Ecto neural progenitor cell (in vitro differentiated cells): ENCODE results near the gene CDH23.

Experiments used
- DNase-seq: peaks from one replicate; pipeline ENCODE4 v3.0.0-alpha.2; 2018; ENCODE audit warnings: low spot score

The CDH23 gene

DNA sequence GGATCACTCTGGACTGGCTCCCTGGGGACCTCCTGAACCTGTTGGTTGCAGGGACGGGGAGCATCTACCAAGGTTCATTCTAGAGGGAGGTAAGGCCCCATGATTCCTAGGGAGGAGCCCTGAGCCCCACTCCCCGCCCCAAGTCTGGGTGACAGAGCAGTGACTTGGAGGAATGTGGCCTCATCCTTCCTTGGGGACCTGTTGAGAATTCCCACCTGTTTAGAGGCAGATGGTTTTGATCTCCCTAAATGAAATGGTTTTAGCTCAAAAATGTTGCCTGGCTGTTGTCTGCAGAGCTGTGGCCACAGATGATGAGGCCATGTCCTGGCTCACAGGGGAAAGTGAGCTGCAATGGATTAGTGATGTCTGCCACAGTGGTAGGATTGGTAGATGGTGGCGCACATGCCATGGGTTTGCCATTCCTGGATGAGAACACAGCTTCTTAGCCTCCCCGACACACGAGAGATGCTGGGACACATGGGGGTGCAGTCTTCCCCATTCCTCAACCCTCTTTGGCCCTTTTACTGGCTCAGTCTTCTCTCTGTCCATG, 310.6 kb downstream of the CDH23 start:
- DNase-seq, result no peak

DNA sequence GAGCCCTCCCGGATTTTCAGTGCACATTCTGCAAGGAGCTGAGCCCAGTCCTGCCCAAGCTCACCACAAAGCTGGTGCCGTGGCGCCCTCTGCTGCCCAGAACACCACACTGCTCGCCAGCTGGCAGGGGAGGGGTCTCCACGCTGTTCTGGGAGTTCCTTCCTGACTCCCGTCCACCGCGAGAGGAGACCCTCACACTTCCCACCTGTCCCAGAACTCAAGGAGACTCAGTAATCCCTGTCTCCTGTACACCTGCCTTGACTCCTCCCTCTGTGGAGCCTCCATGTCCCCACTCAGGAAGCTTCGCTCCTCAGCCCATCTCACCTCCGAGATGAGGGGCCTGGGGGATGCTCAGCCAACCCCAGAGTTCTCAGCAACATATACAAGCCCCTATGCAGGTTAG, 311.6 kb downstream of the CDH23 start:
- peak; percentile 94 for DNase-seq

DNA sequence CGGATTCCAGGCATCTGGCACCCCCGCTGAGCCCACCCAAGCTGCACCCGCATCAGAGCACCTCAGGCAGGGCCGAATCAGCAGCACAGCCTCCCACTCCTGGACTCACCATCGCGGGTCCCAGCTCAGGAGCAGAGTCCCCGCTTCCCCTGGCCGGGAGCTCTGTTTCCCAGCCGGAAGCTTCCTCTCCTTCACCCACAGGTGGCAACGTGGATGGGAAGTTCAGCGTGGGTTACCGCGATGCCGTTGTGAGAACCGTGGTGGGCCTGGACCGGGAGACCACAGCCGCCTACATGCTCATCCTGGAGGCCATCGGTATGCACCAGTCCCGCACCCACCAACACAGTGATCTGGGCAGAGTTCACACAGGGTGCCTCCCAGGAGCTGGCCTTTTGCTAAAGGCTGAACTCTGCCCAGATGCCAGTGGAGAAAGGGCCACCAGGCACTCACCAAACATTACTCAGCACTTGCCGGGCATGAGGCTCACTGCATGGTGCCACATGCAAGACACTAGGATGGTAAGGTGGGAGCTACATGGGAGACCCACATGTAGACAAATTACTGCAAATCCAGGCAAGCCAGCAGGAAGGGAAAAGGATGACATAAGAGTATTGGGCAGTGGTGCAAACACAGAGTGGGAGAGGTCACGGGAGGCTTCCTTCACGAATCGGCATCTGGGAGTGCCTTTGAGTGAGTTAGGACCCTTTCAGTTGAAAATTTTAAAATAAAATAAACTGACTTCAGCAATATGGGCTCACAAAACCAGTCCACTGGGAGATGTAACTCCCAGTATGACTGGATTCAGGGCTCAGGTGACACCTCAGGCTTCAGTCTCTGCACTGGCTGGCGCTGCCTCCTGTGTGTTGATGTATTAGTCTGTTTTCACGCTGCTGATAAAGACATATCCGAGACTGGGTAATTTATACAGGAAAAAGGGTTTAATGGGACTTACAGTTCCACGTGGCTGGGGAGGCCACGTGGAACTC, 312.5 kb downstream of the CDH23 start:
- DNase-seq, result no peak

DNA sequence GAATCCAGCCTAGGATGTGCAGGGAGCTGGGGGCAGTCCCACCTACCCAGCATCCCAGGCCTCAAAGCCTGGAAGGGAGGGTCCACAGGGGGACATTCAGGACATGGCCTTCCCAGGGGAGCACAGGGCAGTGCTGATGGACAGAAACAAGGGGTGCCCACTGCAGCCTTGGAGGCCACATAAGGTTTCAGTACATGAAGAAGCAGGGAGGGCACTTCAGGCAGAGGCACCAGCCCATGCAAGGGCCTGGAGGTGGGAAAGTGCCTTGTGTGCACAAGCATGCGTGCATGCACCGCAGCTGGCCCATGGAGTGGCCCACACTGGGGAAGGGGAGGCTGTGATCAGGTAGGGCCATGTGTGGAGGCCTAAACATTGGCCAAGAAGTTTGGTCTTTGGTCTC, 313.8 kb downstream of the CDH23 start:
- no peak for DNase-seq

DNA sequence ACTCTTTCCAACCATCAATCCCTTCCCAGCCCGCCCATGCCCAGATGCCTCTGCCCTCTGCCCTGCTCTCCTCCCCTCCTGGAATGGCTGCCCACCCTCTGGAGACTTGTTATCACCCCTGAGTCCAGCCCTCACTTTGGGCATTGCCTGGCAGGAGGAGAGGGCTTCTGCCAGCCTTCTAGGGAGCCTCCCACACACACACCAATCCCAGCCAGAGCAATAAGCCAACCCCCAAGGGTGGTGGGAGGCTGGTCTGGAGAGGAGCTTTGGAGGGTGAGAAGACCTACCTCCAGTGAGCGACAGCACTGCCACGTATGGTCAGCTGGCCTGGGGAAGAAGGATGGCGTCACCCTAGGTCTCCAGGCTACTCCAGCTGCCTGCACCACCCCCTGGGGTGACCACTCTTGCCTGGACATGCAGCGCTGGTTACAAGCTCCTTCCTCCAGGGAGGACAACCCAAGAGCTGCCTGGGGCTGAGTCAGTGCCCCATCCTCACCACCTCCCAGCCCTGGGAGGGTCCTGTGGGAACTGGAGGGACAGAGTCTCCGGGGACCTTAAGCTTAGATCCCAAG, 314.4 kb downstream of the CDH23 start:
- no peak for DNase-seq

DNA sequence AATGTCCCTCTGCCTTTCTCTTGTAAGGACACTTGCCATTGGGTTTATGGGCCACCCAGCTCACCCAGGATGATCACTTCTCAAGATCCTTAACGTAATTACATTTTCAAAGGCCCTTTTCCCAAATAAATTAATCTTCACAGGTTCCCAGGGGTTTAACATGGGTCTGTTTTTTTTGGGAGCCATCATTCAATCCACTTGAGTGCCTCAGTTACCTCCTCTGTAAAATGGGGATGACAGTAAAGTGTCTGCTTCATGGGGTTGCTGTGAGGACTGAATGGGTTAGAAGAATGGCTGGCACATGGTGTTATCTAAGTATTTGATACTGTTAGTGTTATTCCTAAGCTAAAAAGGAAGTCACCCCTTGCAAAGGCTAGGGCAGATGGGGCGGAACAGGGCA, 315.4 kb downstream of the CDH23 start:
- no peak for DNase-seq

DNA sequence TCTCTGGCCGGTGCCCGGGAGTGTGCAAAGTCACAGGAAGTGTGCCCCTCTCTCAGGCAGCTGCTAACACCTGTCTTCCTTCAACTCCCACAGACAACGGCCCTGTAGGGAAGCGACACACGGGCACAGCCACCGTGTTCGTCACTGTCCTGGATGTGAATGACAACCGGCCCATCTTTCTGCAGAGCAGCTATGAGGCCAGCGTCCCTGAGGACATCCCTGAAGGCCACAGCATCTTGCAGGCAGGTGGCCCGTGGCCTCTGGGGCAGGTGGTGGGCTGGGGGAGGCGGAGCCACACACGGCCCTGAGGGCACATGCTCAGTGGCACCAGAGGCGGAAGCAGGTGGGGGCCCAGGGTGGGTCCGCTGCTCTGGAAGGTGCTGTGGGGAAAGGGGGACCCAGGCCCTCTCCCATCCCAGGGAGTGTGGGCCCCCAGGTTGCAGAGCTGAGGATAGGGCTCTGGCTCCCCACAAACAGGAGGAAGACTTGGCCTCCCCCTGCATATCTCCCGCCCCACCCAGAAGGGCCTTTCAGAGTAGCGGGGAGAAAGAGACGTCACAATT, 315.9 kb downstream of the CDH23 start:
- no peak for DNase-seq

DNA sequence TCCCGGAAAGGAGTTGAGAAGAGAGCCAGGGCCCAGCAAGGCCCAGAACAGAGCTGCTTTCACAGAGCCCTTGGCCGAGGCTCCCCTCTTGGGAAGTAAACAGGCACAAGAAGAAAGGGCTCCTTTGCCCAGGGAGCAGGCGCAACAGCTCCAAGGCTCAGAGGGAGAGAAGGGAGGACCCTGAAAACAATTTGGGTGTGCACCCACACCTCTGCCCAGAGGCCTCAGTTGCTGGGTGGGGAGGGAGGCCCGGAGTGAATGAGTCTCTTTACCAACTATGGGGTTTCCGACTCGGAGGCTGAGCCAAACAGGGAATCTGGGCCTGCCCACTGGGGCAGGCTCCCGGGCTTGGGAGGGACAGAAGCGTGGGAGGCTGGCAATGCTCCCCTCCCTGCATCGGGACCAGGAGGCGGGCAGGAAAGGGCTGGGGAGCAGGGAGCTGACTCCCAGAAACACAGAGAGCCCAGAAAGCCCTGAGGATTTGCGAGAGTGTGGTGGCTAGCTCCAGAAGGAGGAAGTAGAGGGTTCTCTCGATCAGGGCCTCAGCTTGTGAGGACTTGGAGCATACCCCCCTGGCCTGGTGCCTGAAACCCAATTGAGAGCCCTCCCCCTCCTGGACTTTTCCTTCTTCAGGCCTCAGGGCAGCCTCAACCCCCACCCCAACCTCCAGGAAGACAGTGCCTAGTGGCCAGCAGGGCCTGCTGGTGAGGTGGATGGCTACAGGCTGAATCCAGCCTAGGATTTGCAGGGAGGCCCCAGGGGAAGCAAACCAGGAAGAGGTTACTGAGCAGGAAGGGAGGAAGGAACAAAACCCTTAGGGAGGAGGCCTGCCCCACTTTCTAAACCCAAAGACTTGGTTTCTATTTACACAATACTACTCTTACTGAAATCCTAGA, 316.7 kb downstream of the CDH23 start:
- no peak for DNase-seq

DNA sequence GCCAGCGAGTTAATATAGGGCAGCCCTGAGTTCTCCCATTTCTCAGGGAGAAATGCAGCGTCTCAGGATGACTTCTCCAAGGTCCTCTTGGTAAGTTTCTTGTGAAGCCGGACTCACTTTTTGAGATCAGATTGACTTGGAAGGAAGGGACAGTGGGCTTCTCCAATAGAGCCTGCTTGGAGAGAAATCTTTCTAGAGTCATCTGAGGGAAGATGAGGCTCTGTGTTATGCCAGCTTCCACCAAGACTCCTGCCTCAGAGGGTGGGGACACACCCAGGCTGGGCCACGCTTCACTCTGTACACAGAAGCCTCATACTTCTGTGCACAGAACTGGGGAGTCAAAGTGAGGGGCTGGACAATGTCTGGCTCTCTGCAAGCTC, 317.3 kb downstream of the CDH23 start:
- no peak for DNase-seq

DNA sequence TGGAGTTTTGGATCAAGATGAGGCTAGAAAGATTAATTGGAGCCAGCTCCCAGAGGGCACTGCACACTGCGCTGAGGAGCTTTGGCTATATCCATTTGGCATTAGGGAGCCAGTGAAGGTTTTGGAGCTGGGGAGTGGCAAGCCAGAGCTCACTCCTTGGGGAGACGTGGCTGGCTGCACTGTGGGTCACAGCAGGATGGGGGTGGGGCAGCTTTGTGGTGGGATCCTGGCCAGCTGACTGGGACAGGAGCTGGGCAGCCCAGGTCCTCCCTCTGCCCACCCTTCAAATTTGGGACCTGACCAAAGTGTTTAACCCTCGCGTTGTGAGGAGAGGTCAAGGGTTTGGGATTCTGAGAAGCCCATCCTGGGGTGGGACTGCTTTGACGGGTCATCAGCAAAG, 317.9 kb downstream of the CDH23 start:
- DNase-seq, result no peak

DNA sequence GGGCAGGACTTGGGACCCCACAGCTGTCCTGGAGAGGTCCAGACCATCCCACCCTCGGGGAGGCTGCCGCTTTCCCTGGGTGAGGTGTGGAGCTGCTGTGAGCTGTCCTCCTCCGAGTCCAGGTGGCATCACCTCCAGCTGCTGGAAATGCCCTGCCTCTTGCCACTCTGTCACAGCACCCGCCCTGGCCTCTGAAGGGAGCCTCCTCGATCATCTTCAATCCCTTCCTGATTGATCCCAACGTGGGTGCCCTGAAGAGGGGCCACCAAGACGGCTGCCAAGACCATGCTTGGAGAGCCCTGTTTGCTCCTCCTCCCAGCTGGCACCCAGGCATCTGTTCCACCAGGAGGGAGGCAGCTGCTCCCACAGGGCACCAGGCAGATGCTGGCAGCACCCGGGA, 318.3 kb downstream of the CDH23 start:
- DNase-seq, result no peak

DNA sequence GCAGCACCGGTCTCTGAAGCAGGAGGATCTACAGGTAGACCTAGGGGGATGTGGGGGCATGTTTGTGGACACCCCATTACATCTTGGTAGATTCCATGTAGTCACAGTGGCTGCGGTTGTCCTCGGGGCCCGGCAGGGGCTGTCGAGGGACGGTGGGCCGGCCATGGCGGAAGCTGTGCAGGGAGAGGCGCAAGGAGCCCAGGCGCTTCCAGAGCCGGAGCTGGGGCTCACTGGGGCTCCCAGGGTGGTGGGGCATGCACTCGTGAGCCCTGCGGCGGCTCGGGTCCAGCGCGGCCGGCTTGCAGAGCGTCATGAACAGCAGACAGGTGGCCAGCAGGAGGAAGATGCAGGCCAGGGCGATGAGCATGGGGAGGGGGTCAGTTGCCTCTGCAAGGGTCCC, 319.1 kb downstream of the CDH23 start:
- no peak for DNase-seq

DNA sequence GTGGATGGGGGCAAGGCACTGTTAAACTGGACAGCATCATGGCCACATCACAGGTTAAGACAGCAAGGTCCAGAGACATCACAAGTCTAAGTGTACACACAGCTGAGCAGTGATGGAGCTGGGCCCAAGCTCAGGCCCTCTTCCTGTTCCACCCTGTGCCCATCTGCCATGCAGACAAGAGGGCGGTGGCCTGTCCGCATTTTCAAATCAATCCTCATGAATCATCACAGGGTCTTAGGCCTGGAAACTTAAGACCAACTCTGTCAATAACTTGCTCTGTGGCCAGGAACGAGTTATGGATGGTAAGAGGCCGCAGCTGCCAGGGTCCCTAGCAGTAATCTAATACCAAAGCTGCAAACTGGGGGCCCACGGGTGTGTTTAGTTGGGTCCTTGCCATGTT, 319.7 kb downstream of the CDH23 start:
- no peak for DNase-seq

DNA sequence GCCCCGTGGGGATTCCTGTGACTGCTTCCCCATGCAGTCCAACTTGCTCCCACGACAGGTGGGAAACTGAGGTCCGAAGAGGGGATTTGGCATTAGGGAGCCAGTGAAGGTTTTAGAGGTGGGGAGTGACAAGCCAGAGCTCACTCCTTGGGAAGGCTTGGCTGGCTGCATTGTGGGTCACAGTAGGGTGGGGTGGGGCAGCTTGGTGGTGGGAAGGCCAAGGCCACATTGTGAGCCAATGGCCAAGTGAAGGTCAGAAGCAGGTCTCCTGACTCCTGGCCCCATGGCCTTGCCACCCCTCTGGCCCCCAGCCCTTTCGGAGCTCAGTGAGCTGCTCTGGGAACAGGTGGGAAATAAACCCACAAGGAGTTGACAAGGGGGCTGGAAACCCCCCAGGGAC, 320.3 kb downstream of the CDH23 start:
- no peak for DNase-seq

DNA sequence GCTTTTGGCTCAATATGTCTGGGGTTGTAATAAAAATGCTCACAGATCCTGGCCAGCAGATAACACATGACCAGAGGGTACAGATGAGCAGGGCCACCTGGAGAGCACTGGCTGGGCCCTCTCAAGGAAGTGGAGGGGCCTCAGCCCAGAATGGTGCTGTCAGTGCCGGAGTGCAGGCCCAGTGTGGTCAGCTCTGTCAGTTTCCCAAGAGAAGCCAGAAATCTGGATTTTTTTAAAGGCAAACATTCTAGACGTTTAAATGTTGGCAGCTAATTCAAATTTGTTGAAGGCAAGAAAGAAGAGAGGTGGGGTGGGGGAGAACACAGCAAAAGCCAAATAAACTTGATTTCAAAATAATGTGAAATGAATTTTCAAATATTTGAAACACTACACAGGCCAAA, 320.8 kb downstream of the CDH23 start:
- DNase-seq, result no peak

DNA sequence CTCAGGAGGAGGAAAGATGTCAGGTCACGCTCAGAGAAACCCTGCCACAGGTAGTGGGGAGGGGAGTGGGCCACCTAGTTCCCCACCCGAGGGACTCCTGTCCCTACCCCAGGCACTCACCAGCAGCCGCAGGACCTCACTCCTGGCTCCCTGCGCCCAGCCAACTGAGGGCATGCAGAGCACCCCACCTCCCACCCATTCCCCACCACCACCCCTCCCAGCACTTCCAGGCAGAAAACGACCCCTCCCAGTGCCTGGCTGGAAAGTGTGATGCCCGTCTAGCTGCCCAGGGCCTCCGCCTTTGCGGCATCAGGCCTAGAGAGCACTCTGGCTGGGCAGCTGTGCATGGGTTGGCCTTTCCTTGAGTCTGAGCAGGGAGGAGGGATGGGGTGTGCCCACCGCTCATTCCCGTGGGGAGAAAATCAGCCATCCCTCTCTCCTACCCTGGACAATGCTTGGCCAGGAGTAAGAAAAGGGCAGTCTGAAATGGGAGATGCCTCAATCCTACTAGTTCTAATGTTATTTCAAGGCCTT, 321.5 kb downstream of the CDH23 start:
- DNase-seq, result no peak

DNA sequence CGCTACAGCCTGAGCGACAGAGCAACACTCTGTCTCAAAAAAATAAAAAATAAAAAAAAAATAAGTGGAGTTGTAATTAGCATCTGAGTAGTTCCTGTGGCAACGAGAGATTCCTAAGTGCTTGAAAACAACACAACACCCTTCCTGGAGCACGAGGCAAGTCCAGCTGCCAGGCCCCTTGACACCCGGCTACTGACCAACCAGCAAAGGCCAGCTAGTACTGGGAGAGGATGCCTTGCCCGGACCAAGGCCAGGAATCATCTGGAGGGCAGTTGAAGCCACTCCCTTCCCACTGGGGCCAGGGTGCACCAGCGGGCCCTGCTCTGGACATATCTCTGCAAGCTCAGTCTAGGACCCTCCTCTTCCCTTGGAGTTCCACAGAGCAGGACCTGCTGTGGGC, 322.3 kb downstream of the CDH23 start:
- DNase-seq, result no peak

DNA sequence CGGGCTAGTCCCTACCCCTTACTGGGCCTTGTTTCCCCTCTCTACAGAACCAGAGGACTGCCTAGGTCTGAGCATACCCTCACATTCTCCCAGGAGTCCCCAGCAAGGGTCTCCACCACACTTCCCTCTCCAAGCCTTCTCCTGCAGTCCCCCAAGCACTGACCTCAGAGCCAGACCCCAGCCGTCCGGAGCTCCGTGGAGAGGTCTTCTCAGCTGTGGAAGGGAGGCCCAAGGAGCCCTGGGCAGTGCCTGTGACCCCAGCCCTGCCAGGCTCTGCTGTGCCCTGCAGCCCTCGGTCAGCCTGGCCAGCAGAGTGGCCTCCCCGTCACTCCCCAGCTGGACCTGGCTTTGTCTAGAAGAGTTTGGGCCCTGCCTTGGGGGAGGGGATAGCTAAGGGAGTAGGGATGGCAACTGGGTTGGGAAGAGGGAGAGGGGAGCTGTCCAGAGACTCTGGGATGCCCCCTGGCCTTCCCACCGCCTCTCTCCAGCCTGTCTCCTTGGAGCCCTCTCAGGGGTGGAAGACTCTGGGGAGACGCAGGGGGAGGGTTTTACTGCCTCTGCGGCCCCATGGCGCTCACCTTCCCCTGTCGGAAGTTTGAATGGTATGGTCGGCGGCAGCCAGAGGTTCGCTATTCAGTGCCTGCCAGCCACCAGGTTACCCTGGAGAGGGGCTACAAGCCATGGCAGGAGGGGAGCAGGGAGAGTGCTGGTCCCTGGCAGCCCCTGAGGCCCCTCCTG, 322.9 kb downstream of the CDH23 start, which contains the start of gene C10orf105:
Gene C10orf105, minus strand, starts transcription at position 315 of the 738 bp plus-strand sequence. CDS start 3,441 bp downstream, outside the sequence.
- peak; percentile 61 for DNase-seq

DNA sequence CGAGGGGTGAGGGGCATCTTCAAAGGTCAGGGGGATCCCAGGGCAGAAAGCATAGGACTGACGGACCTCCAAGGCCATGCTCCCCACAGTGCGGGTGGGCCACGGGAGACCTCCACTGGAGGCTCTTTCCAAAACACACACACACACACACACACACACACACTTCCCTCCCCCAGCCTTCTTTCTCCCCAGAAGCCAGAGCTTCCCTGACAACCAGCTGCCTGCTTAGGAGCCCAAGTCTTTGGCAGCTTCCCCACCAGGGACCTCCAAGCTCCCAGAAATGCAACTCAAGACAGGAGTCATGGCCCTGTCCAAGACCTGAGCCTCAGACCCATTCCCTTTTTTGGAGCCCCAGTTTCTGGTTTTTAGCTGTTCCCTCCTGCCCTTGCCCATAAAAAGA, 323.6 kb downstream of the CDH23 start:
- DNase-seq, result no peak

DNA sequence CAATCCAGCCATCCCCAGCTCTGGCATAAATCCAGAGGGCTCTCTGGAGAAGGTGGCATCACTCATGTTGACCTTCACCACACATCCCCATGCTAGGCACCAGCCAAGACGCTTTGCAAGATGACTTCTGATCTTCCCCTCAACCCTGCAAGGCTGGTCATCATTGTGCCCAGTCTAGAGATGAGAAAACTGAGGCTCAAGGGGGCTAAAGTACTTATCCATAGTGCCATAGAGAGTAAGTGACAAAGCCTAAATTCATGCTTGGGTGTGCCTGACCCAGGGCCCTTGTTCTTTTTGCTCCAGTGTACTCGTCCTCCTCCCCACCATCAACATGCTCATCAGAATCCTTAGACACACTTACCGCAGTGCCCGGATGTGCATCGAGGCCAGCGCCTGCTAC, 324.6 kb downstream of the CDH23 start:
- DNase-seq, result no peak

DNA sequence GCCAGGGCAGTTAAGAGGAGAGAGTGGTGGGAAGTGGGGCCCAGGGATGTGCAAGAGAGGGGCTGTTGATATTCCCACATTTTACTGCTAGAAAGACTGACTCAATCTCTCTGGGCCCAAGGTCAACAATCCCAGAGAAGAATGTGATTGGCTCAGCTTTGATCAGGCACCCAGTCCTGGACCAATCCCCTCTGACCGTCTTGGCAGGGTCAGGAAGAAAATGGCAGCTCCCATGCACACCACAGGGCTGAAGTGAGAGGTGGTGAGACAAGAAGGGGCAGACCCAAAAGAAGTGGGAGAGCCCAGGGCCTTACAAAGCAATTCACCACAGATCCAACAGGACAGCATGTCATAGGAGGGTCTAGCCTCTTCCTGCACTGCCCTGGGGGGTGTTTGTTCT, 326.1 kb downstream of the CDH23 start:
- no peak for DNase-seq
